Pons (tissue), 1 donor: Measurements from ENCODE around the gene TTC33.

Experiments used
- DNase-seq: peaks from one replicate; pipeline ENCODE4 v3.0.0-alpha.2; 2016; ENCODE audit warnings: low spot score

TTC33 gene

GRCh38 chr5:40518485-40518917 lies 237.3 kb downstream of the TTC33 start:
- no peak for DNase-seq

DNA sequence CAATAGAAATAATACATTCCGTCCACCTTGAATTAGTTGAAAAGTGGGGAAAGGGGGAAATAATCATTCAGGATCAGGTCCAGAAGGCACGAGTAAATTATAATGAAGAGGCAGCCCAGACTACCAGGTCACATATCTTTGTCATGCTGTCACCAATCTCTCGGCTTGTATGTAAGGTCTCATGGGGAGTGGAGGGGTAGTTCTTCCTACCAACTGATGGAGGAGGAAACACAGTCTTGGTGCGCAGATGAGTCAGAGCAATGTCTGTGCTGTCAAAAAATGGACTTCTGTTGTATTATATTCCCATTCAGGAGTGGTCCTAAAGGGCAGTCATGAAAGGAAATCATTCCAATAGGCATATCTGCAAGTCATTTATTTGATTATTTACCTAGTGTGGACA lies 240.3 kb downstream of the TTC33 start:
- DNase-seq = no peak

- DNase-seq = no peak
Measured at GRCh38 chr5:40514976-40515375, 240.8 kb downstream of the TTC33 start.

GRCh38 chr5:40511801-40512200 lies 244.0 kb downstream of the TTC33 start:
- no peak for DNase-seq

- no peak for DNase-seq
Measured at GRCh38 chr5:40507095-40507494, 248.7 kb downstream of the TTC33 start.

DNA sequence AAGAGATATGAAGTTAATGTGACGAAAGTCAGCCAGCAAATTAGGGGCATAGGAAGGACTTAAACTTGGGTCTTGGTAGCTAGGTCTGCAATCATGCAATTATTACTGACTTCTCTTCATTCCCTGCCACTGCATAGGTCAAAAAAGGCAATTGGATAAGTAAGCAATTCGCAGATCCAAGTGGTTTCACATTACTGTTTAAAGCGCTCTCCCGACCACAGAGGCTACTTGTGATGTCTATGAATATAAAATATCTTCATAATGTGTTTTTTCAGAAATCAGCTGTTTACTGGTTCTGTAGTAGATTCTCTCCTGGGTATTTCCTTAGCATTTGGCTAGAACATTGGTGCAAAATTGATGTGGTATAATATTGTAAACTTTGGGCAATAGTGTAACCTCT lies 250.7 kb downstream of the TTC33 start:
- DNase-seq = no peak

- DNase-seq = peak; percentile 45
Measured at GRCh38 chr5:40503439-40503838, 252.3 kb downstream of the TTC33 start.

- peak; percentile 60 for DNase-seq
Measured at GRCh38 chr5:40502736-40503135, 253.0 kb downstream of the TTC33 start.

GRCh38 chr5:40501711-40502444 lies 253.9 kb downstream of the TTC33 start:
- DNase-seq = no peak

- no peak for DNase-seq
Measured at GRCh38 chr5:40499518-40500273, 256.1 kb downstream of the TTC33 start.

- no peak for DNase-seq
Measured at GRCh38 chr5:40499007-40499406, 256.8 kb downstream of the TTC33 start.

- DNase-seq = no peak
Measured at GRCh38 chr5:40497573-40497972, 258.2 kb downstream of the TTC33 start.

GRCh38 chr5:40495237-40495635 lies 260.5 kb downstream of the TTC33 start:
- DNase-seq = no peak

- no peak for DNase-seq
Measured at GRCh38 chr5:40494631-40495236, 261.0 kb downstream of the TTC33 start.

DNA sequence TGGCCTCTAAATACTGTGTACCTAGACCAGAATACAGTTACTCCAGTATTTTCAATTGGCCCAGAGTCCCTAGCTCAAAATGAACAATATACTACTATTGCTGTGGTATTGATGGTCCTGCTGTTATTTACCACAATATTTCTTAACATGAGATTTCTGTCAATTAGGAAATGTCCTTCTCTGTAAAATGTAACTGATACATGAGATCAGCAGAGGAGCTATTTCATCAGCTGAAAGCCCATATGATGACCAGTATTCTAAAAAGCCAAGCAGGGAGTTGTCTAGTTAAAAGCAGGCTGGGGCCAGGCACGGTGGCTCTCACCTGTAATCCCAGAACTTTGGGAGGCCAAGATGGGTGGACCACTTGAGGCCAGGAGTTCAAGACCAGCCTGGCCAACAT lies 263.7 kb downstream of the TTC33 start:
- no peak for DNase-seq

- DNase-seq = no peak
Measured at GRCh38 chr5:40491644-40492043, 264.1 kb downstream of the TTC33 start.

- peak; percentile 18 for DNase-seq
Measured at GRCh38 chr5:40490464-40491111, 265.2 kb downstream of the TTC33 start.

DNA sequence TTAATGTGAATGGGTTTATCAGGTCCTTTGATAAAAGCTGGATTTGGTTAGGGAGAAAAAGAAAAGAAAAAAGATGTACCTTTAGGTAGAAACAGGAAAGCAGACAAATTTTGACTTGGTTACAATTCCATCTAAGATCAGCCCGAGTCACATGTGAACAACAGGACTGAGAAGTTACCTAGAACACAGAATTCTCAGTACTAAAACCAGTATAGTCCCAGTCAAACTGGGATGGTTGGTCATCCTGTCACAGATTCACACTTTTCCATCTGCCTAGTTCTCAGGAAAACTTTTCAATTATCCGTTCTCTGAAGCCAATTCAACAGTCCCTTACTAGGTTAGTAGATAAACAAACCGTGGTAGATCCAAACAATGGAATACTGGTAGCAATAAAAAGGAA lies 266.3 kb downstream of the TTC33 start:
- DNase-seq = no peak

GRCh38 chr5:40486437-40487275 lies 269.1 kb downstream of the TTC33 start:
- peak; percentile 86 for DNase-seq

DNA sequence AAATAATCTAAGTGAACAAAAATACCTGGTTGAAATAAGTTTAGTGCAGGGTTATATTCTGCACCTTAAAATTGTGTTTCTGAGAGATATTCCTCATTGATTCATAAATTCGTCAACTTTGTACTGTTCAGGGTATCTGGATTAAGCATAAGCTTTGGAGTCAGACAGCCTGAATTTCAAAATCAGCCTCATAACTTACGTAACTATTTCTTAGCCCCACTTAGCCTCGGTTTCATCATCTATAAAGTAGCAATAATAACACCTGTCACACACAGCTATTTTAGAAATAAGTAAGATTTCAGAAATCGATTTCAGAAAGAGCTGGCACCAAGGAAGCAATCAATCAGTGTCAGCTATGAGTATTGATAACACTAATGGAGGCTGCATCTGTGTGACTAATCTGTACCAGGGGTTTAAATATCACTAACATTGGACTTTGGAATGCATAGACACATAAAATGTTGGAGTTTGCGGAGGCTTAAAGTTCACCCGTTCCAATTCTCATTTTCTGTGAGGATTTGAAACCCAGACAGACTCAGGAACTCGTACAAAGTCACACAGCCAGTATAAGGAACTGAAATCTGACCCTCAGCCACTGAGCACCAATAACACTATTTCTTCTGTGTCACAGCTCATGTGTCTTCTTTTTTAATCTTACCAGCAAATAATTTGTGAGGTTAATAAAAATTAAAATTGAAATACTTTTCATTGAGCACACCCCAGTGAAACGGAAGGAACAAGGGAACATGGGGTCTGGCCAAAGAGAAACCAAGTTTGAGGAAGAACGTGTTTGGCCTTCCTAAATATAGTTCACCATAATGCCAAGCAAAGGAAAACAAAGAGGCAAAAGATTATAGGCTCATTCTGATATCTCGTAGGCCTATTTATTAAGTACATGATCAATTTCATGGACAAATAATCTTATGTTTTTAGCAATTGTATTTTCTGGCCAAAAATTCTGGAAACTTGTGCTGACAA lies 270.5 kb downstream of the TTC33 start:
- peak; percentile 53 for DNase-seq
